SK-N-SH (cell line): ENCODE data around the gene MAF. TPM values are rescaled to one million over a fixed set of nuclear protein-coding genes. Genes with fewer than 3 reads are reported as not detected.
A peak's percentile ranks its signal among the peaks of the same experiment; 100 is the strongest.

ENCODE experiments used
- CTCF ChIA-PET: fragments of 300-600, 350-600 bp; formaldehyde crosslinking; extraction: SDS; loops from one replicate; lab custom pipeline; 2021; lab: Yijun Ruan, JAX
- POLR2A ChIA-PET: fragments of 350-600 bp; sonication (Branson Sonifier 250); formaldehyde crosslinking; extraction: SDS; loops from one replicate; lab custom pipeline; 2020; ENCODE audit warnings: antibody characterized with exemption, inconsistent platforms; lab: Yijun Ruan, JAX
- DNase-seq: peaks from one replicate; pipeline ENCODE4 v3.0.0; 2012
- H2AFZ ChIP-seq: fragments of 200-600 bp; sonication (generic); 2 replicates; pipeline ENCODE4 v1.8.1; 2016; ENCODE audit warnings: antibody characterized with exemption, mild to moderate bottlenecking, low read depth
- H3F3A ChIP-seq: fragments of 200-600 bp; sonication (generic); replicated peaks from 2 replicates; pipeline ENCODE3; 2016; ENCODE audit warnings: antibody characterized with exemption, mild to moderate bottlenecking; ENCODE audit not compliant: insufficient read depth
- H3K27ac ChIP-seq, 2 experiments: fragments of 200-500 bp in 1 of 2; fragments of 200-600 bp in 1 of 2; sonication (Bioruptor generic) in 1 of 2; sonication (generic), shearing (Covaris generic) in 1 of 2; 2 replicates each; pipeline versions ENCODE4 v1.5.1 to v1.6.1; 2014 to 2016; ENCODE audit warnings: low read depth in 2 of 2, inconsistent platforms in 1 of 2, low read length in 1 of 2, mild to moderate bottlenecking in 1 of 2, mixed read lengths in 1 of 2
- H3K27me3 ChIP-seq: fragments of 200-600 bp; sonication (generic), shearing (Covaris generic); 2 replicates; pipeline ENCODE4 v1.6.1; 2016; ENCODE audit warnings: mixed run types; ENCODE audit not compliant: insufficient read depth
- H3K36me3 ChIP-seq, 2 experiments: fragments of 200-500 bp in 1 of 2; fragments of 200-600 bp in 1 of 2; sonication (Bioruptor generic) in 1 of 2; sonication (generic) in 1 of 2; replicated peaks in 1 of 2; 2 replicates each; pipeline versions ENCODE3 to v1.5.1; 2014 to 2016; ENCODE audit warnings: low read length in 1 of 2, mild to moderate bottlenecking in 1 of 2; ENCODE audit not compliant: insufficient read depth in 2 of 2, control insufficient read depth in 1 of 2
- H3K4me1 ChIP-seq, 2 experiments: fragments of 200-500 bp in 1 of 2; fragments of 200-600 bp in 1 of 2; sonication (Bioruptor generic) in 1 of 2; sonication (generic), shearing (Covaris generic) in 1 of 2; 2 replicates each; pipeline versions ENCODE4 v1.5.1 to v1.6.1; 2014 to 2016; ENCODE audit warnings: low read depth in 1 of 2, low read length in 1 of 2, mixed run types in 1 of 2; ENCODE audit not compliant: insufficient read depth in 2 of 2, control insufficient read depth in 1 of 2
- H3K4me2 ChIP-seq: fragments of 200-600 bp; sonication (generic), shearing (Covaris generic); 2 replicates; pipeline ENCODE4 v1.6.1; 2017; ENCODE audit warnings: mixed run types
- H3K4me3 ChIP-seq, 2 experiments: fragments of 200-500 bp in 1 of 2; fragments of 200-600 bp in 1 of 2; sonication (Bioruptor generic) in 1 of 2; sonication (generic), shearing (Covaris generic) in 1 of 2; 2 replicates each; pipeline versions ENCODE4 v1.5.1 to v1.8.1; 2014 to 2016; ENCODE audit warnings: low read depth in 2 of 2, inconsistent platforms in 1 of 2, low read length in 1 of 2, mild to moderate bottlenecking in 1 of 2, mixed read lengths in 1 of 2, moderate library complexity in 1 of 2
- H3K79me2 ChIP-seq: fragments of 200-600 bp; sonication (generic); 2 replicates; pipeline ENCODE4 v1.8.1; 2017; ENCODE audit warnings: mild to moderate bottlenecking; ENCODE audit not compliant: insufficient read depth
- H3K9ac ChIP-seq: fragments of 200-600 bp; sonication (generic); 2 replicates; pipeline ENCODE4 v1.6.1; 2017; ENCODE audit warnings: mixed run types
- H3K9me2 ChIP-seq: fragments of 200-600 bp; sonication (generic); 2 replicates; pipeline ENCODE4 v1.6.1; 2017; ENCODE audit warnings: mixed run types
- H3K9me3 ChIP-seq: fragments of 200-600 bp; sonication (generic); 2 replicates; pipeline ENCODE4 v1.6.1; 2017; ENCODE audit warnings: mixed run types, mild to moderate bottlenecking, moderate library complexity
- H4K20me1 ChIP-seq: fragments of 200-600 bp; sonication (generic); 2 replicates; pipeline ENCODE4 v1.6.1; 2017; ENCODE audit warnings: mild to moderate bottlenecking, mixed run types; ENCODE audit not compliant: insufficient read depth
- CHD2 ChIP-seq: fragments of 150-350 bp; IDR thresholded peaks from 2 replicates; pipeline ENCODE4 v1.6.1; 2018; ENCODE audit warnings: low read length; ENCODE audit not compliant: partially characterized antibody
- ELF1 ChIP-seq: IDR thresholded peaks from 2 replicates; pipeline ENCODE4 v1.4.0; 2012
- EP300 ChIP-seq, 2 experiments: IDR thresholded peaks; 2 replicates each; pipeline versions ENCODE4 v1.4.0 to v1.6.1; 2012; ENCODE audit warnings: borderline replicate concordance in 1 of 2, low read depth in 1 of 2, low read length in 1 of 2
- FOSL2 ChIP-seq: IDR thresholded peaks from 2 replicates; pipeline ENCODE4 v1.4.0; 2012; ENCODE audit warnings: low read depth, mild to moderate bottlenecking, moderate library complexity, borderline replicate concordance
- FOXJ3 ChIP-seq: sonication (generic); formaldehyde crosslinking; IDR thresholded peaks from 2 replicates; pipeline ENCODE4 v1.5.1; 2020; ENCODE audit warnings: mild to moderate bottlenecking, missing genetic modification reagents
- GABPA ChIP-seq: IDR thresholded peaks from 2 replicates; pipeline ENCODE4 v1.4.0; 2012; ENCODE audit warnings: low read depth, mild to moderate bottlenecking
- GATA2 ChIP-seq: sonication (generic); formaldehyde crosslinking; IDR thresholded peaks from 2 replicates; pipeline ENCODE4 v1.5.0; 2020; ENCODE audit warnings: mild to moderate bottlenecking, missing genetic modification reagents
- MEF2A ChIP-seq: IDR thresholded peaks from 2 replicates; pipeline ENCODE4 v1.4.0; 2012; ENCODE audit warnings: low read depth, borderline replicate concordance
- MXI1 ChIP-seq: IDR thresholded peaks from 2 replicates; pipeline ENCODE4 v1.6.1; 2012; ENCODE audit warnings: mild to moderate bottlenecking, low read depth, low read length, improper control_type of control experiment
- NRF1 ChIP-seq: IDR thresholded peaks from 2 replicates; pipeline ENCODE4 v1.6.1; 2012; ENCODE audit warnings: low read depth, mild to moderate bottlenecking, low read length
- RFX5 ChIP-seq: IDR thresholded peaks from 2 replicates; pipeline ENCODE4 v1.6.1; 2012; ENCODE audit warnings: mild to moderate bottlenecking, improper control_type of control experiment, low read length
- SIN3A ChIP-seq: IDR thresholded peaks from 2 replicates; pipeline ENCODE4 v1.6.1; 2012; ENCODE audit warnings: low read depth, mild to moderate bottlenecking, low read length, moderate library complexity, borderline replicate concordance
- TAF1 ChIP-seq: IDR thresholded peaks from 2 replicates; pipeline ENCODE4 v1.6.1; 2012; ENCODE audit warnings: low read depth, mild to moderate bottlenecking, low read length, moderate library complexity, borderline replicate concordance
- TCF12 ChIP-seq: IDR thresholded peaks from 2 replicates; pipeline ENCODE4 v1.4.0; 2012
- TEAD4 ChIP-seq: IDR thresholded peaks from 2 replicates; pipeline ENCODE4 v1.4.0; 2012; ENCODE audit warnings: mild to moderate bottlenecking, borderline replicate concordance; ENCODE audit not compliant: insufficient read depth
- USF2 ChIP-seq: fragments of 150-350 bp; IDR thresholded peaks from 2 replicates; pipeline ENCODE4 v1.6.1; 2017; ENCODE audit warnings: antibody characterized with exemption, low read length, low read depth, borderline replicate concordance
- YY1 ChIP-seq: IDR thresholded peaks from 2 replicates; pipeline ENCODE4 v1.4.0; 2012; ENCODE audit warnings: low read depth, mild to moderate bottlenecking
- WGBS: methylation state at CpG from one replicate; pipeline ENCODE4 v1.1.6; 2017; ENCODE audit warnings: low lambda C conversion rate; 5-methylcytosine and 5-hydroxymethylcytosine counted together
- polyA plus RNA-seq, 3 experiments: library from polyadenylated mRNA; depleted of rRNA; stranded (reverse); fragments of >200 nt; gene quantifications; 2 replicates each; pipeline ENCODE4 v1.2.3, GENCODE V29; 2012
- TF ChIP-seq, protein P1 (sequence below): fragments of 200-600 bp; sonication (generic); IDR thresholded peaks from 2 replicates; pipeline ENCODE4 v1.6.1; 2017; ENCODE audit warnings: antibody characterized with exemption, mild to moderate bottlenecking, moderate library complexity
- TF ChIP-seq, protein P2 (sequence below): IDR thresholded peaks from 2 replicates; pipeline ENCODE4; 2012

The MAF gene
- polyA plus RNA-seq, 1 of the 3 experiments (the other 2 are of a cell fraction), result 0.23 TPM

GRCh38 chr16:79589601-79590102 is 10.9 kb downstream of the MAF start:
- Histone ChIP-seq H3K9me2 (no peaks in the 10 kb centered on the region), H3K4me1 (no peaks in the 10 kb centered on the region), H4K20me1 (no peaks in the 10 kb centered on the region), H3K79me2 (no peaks in the 10 kb centered on the region), H3K27ac (no peak overlapping the region), H3F3A (no peaks in the 10 kb centered on the region), H3K9me3 (no peaks in the 10 kb centered on the region), H3K36me3 (no peaks in the 10 kb centered on the region), H3K4me2 (no peak overlapping the region), H2AFZ (no peak overlapping the region), H3K9ac (no peak overlapping the region), H3K4me3 (no peak overlapping the region), H3K27me3 (no peaks in the 10 kb centered on the region)
- CTCF ChIA-PET, result no interaction called here
- DNase-seq, result no peak
- TF ChIP-seq GATA2 (no peak), USF2 (no peak), RFX5 (no peak), GABPA (no peak), CHD2 (no peak), NRF1 (no peak), EP300 (IDR thresholded peaks at IDR 0.05; ENCODE audit: borderline replicate concordance in 1 of 2, low read depth in 1 of 2, low read length in 1 of 2) (no peak), MXI1 (no peak), FOSL2 (no peak), FOXJ3 (CRISPR knock-in tag) (no peak)
- TF ChIP-seq, protein P1, sequence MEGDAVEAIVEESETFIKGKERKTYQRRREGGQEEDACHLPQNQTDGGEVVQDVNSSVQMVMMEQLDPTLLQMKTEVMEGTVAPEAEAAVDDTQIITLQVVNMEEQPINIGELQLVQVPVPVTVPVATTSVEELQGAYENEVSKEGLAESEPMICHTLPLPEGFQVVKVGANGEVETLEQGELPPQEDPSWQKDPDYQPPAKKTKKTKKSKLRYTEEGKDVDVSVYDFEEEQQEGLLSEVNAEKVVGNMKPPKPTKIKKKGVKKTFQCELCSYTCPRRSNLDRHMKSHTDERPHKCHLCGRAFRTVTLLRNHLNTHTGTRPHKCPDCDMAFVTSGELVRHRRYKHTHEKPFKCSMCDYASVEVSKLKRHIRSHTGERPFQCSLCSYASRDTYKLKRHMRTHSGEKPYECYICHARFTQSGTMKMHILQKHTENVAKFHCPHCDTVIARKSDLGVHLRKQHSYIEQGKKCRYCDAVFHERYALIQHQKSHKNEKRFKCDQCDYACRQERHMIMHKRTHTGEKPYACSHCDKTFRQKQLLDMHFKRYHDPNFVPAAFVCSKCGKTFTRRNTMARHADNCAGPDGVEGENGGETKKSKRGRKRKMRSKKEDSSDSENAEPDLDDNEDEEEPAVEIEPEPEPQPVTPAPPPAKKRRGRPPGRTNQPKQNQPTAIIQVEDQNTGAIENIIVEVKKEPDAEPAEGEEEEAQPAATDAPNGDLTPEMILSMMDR, result no peak
- WGBS, result 71% methylated on average over 17 of the region's 43 CpGs
- POLR2A ChIA-PET, result interaction anchor here (0.6 kb wide), 1 partner anchor 785 kb away, joined by 3 read pairs; no protein-coding TSS in a partner anchor

DNA sequence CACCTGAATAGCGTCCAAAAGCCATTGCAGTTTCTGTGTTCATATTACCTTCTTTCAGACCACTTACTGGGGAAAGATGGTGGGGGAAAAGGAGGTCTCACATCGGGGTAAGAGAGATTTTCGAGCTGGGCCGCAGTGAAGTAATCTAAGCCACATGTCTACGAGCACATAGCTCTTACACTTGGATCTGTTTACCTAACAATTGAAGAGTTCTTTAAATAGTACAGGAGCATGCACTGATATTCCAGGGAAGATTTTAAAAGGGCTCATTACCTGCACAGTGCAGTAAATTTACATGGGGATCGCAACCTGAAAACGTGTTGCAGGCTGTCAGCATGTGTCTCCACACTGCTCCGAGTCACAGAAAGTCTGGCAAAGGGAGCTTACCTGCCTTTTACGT is 12.6 kb downstream of the MAF start:
- Histone ChIP-seq H3K27ac (no peak overlapping the region), H3K4me2 (no peak overlapping the region), H3K4me3 (no peak overlapping the region), H3K9me2 (no peaks in the 10 kb centered on the region), H4K20me1 (no peaks in the 10 kb centered on the region), H3K36me3 (no peaks in the 10 kb centered on the region), H3K4me1 (no peaks in the 10 kb centered on the region), H3K9me3 (no peaks in the 10 kb centered on the region), H3F3A (no peaks in the 10 kb centered on the region), H3K79me2 (no peaks in the 10 kb centered on the region), H2AFZ (no peak overlapping the region), H3K9ac (no peak overlapping the region), H3K27me3 (no peaks in the 10 kb centered on the region)
- ChIA-PET CTCF (interaction anchor here (1.0 kb wide), 2 partner anchors 10 to 939 kb away, joined by 3 to 4 read pairs; no protein-coding TSS in a partner anchor), POLR2A (no interaction called here)
- peak; percentile 39 for DNase-seq
- 20% methylated on average over 9 of the region's 9 CpGs for WGBS
- TF ChIP-seq EP300 (IDR thresholded peaks at IDR 0.05; ENCODE audit: borderline replicate concordance in 1 of 2, low read depth in 1 of 2, low read length in 1 of 2) (no peak), TCF12 (no peak), NRF1 (no peak), GABPA (no peak), USF2 (no peak), YY1 (no peak), FOSL2 (no peak), TAF1 (no peak), MEF2A (no peak), ELF1 (no peak), SIN3A (no peak), TEAD4 (no peak)
- TF ChIP-seq, protein P2, sequence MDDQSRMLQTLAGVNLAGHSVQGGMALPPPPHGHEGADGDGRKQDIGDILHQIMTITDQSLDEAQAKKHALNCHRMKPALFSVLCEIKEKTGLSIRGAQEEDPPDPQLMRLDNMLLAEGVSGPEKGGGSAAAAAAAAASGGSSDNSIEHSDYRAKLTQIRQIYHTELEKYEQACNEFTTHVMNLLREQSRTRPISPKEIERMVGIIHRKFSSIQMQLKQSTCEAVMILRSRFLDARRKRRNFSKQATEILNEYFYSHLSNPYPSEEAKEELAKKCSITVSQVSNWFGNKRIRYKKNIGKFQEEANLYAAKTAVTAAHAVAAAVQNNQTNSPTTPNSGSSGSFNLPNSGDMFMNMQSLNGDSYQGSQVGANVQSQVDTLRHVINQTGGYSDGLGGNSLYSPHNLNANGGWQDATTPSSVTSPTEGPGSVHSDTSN, result no peak
- TF ChIP-seq, protein P1, result no peak
